Endometrial microvascular endothelial cells (primary cell): ENCODE measurements around the gene TMEM63B. TPM values are rescaled to one million over a fixed set of nuclear protein-coding genes. Genes with fewer than 3 reads are reported as not detected.

Source experiments
- in situ Hi-C: cut with HindIII; loops from 2 replicates; pipeline ENCODE4 v1.10.0; 2017; ENCODE audit warnings: low sequenced_read_pairs, low pct_unique_long_range_greater_than_20kb; ENCODE audit errors: inconsistent ontology term
- total RNA-seq: library from RNA; depleted of rRNA; stranded (reverse); fragments of >200 nt; gene quantifications from one replicate; pipeline ENCODE4 v1.2.3, GENCODE V29; 2015; ENCODE audit errors: inconsistent ontology term

Gene TMEM63B
- total RNA-seq, 1 donor from 2014 or later = 28.7 TPM

DNA sequence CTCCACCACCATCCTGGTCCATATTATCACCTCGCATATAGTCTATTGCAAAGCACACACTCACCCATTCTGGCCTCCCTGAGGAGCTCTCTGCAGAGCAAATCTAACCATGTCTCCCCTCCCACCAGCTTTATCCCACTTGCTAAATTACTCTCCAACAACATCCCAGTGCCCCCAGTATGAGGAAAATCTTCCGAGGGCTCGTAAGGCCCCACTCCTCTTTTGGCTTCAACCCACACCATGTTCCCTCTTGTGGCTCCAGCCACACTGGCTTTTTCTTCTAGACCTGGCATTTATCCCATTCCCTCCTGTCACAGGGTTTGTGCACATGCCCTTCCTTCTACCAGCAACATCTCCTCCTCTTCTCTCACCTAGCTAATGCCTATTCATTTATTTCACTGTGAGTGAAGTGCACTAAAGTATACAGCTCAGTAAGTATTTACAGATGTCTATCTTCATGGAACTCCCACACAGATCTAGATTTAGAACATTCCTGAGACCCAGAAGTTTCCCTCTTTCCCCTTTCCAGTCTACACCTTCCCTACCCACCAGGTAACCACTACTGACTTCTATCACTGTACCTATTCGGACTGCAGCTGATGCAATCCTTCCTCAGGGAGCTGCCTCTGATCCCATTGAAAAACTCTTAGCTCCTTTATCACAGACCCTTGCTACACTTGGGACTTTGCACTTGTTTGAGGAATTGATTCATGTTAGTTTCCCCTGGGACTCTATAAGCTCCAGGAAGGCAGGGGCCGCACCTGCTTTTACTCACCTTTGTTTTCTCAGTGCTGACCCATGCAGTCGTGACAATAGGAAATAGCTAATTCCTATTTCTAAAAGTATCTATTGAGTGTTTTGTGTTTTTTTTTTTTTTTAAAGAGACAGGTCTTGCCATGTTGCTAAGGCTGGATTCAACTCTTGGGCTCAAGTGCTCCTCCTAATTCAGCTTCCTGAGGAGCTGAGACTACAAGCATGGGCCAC is 15.6 kb upstream of the TMEM63B start:
- in situ Hi-C loops = no loop called here

DNA sequence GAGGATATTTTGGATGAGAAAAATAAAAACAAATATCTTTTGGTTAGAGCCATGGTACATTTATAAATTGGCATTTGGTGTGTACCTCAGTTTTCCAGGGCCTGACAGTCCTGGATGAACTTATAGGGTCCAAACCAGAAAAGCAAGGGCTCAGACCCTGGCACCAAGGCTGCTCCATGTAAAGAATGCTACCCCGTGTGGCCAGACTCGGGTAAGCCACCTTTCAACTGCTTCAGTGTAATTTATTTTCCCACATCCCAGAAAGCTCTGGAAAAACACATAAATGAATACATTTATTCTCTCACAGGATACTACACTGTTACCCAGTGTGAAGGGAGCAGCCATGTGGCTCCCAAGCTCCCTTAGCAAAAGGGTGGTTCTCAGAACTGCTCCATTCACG is 13.9 kb upstream of the TMEM63B start:
- in situ Hi-C loops = no loop called here

DNA sequence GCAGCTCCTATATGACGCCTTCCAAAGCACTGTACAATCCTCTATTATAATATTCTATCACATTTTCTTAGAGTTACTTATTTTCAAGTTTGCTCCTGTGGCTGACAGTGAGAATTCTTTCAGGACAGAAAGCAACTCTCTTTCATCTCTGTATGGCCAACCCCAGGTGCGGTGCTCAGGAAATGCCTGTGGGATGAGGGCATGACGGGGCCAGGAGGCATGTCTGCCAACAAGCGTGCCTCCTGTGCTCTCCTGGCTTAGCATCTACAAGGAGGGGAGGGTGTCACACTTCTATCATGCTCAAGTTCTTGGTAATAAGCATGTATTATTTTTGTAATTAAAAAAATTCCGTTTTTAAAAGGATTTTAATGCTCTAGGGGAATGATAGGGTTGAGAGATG is 11.5 kb upstream of the TMEM63B start:
- in situ Hi-C loops = no loop called here

DNA sequence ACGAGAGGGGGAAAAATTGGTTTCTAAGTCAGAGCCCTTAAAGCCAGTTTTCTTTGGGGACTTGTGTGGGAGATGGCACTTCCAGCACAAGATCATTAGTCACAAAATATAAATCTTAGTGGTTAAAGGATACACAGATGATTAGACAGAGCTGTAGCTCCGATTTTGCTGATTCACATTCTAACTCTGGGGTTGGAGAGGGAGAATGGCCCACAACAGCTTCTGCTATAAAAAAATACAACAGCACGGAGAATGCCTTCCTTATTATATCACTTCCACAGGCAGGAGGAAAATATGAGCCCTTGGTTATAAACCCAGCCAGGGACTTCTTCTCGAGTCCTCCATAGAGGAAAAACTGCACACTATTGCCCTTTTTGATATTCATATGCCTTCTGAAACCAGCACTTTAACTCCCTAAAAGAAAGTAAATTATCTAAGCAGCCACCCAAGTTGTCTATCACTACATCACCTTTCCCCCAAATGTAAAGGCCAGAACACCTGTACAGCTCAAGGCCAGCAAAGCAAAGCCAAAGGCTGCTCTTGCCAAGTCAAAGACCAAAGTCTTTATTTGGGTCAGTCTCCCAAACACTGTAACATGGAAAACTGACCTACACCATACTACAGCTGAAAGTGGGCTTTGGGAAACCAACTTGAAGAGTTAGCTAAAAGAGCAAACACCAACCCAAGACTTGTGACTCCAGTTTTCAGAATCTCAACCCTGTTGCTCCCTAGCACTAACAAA is 10.5 kb upstream of the TMEM63B start:
- in situ Hi-C loops = no loop called here

DNA sequence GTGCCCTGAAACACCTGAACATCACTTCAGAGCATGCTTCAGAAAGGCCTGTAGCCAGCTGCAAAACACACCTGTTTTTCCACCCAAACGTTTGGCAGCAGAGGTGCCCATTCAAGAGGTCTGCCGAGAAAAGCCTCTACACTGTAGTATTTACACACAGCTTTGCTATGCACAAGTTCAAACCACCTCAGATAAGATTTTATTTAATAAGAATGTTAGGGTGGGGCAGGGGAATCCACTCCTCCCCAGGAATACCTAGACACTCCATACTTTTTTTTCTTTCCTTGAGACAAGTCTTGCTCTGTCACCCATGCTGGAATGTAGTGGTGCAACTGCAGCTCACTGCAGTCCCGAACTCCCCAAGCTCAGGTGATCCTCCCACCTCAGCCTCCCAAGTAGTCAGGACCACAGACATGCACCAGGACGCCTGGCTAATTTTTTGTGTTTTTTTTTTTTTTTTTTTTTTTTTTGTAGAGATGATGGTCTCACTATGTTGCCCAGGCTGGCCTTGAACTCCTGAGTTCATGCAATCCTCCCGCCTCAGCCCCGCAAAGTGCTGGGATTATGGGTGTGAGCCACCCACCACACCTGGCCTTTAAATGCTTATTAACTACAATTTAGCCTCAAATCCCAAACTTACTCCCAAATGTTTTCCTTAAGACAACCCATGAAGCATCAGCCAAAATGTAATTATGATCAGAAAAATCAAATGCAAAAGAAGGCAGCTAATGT is 9.8 kb upstream of the TMEM63B start:
- in situ Hi-C loops = no loop called here

DNA sequence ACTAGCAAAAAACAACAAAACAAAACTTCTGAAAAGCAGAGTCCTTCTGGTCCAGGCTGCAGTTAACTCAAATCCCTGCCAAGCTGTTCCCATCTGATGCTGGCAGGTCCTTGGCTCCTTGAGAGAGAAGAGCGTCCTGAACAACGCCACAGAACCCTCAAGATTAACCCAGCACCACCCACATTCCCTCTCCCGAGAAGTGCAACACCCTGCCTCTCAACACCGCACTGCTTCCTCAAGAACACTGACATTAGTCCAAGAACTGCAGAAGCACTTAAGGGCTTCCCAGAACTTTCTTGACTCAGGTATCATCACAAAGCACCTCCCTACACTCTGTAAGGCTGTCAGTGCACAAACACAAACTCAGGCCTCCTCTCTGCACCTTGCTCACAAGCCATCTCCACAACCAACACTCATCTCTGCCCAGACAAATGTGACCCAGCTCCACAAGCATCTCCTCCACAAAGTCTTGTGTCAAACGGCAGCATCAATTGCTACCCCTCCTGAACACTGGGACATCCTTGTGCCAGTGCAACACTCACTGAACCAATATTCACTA is 7.6 kb upstream of the TMEM63B start:
- in situ Hi-C loops = no loop called here

DNA sequence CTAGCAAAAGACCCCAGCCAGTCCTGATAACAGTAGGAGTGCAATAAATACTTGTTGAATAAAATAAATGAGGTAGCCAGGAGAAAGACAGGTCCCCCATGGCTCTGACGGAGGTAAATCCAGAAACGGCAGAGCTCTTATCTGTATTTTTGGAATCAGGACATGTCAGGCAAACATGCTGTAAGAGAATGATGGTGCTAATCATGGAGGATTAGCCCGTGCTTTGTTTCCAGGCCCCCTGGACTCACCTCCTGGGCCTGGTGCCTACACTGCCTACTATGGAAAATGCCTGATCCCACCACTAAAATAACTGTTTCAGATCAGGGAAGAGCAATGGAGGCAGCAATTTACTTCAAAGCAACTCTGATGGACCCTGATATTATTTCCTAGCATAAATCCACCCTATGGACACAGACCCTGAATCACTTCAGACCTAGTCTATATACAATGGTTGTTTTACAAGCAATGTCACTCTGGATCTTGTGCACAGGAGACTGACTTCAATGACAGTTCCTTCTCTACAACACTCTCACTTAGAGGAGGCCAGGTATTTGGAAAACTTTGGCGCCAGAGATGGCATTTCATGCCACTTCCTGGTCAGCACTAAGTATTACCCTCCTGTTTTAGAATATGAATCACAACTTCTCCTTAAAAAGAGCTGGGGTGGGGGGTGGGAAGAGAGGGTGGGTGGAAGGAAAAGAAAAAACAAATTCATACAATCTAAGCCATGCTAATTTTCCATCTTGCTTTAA is 6.5 kb upstream of the TMEM63B start:
- in situ Hi-C loops = no loop called here

DNA sequence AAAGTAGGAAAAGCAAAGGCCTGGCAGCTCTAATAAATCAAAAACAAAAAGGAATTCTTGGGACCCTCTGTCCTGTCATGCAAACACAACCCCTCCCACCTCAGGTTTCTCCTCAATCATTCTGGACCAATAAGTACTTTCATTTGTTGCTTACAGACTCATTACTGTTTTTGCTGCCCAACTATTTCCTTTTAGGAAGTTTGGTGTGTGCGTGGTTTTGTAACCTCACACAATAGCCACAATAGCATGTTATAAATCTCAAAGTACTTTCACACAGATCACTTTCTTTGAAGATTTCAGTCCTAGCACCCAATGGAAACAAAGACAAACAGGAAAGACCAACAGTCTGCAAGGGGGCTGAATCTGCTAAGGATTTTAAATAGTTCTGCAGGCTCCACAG is 4.6 kb upstream of the TMEM63B start:
- in situ Hi-C loops = no loop called here

DNA sequence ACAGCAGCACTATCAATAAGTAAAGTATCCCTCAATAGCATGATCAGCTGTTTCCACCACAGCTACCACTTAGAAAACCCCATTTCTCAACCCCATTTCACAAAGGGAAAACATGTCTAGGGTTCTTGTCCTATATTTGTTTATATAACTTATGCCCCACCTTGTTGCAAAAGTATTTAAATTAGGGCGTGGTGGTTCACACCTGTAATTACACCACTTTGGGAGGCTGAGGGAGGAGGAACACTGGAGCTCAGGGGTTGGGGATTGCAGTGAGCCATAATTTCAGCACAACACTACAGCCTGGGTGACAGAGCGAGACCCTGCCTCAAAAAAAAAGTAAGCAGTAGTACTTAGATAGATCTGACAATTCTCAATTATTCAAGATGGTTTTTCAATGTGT is 3.8 kb upstream of the TMEM63B start:
- in situ Hi-C loops = no loop called here

DNA sequence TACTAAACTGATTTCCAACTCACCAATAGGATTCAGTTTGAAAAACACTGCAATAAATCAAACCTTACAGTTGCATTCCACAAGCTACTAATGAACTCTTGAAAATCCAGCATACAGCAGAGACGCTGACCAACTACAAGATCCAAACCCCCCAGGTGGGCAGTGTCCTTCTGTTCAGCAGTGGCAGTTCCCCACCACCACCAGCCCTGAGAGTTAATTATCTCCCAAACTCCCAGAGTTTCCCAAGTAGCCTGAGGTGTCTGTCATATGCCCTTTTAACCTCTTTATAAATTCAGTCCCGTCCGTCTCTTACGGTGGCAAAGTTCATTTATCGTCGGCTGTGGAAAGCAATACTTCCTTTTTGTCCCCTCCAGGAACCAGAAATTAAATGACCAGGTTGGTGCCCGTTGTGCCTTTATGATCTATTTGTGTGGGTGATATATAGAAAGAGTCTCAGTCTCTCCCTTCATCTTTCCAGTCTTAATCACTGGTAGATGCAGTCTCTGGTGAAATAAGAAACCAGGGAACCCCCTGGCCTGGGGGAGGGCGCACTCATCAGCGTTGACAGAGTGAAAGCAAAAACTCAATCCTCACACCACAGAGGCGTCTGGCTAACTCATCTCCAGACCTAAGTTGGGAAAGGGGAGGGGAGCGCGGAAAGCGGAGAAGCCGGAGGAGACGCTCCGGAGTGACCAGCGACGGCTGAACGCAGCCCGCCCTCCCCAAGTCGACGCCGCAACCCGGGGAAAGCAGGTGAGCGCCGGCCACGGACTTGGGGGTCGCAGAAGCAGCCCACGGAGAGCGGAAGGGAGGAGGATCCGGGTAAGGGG is 819 bp upstream of the TMEM63B start:
- in situ Hi-C loops = no loop called here

DNA sequence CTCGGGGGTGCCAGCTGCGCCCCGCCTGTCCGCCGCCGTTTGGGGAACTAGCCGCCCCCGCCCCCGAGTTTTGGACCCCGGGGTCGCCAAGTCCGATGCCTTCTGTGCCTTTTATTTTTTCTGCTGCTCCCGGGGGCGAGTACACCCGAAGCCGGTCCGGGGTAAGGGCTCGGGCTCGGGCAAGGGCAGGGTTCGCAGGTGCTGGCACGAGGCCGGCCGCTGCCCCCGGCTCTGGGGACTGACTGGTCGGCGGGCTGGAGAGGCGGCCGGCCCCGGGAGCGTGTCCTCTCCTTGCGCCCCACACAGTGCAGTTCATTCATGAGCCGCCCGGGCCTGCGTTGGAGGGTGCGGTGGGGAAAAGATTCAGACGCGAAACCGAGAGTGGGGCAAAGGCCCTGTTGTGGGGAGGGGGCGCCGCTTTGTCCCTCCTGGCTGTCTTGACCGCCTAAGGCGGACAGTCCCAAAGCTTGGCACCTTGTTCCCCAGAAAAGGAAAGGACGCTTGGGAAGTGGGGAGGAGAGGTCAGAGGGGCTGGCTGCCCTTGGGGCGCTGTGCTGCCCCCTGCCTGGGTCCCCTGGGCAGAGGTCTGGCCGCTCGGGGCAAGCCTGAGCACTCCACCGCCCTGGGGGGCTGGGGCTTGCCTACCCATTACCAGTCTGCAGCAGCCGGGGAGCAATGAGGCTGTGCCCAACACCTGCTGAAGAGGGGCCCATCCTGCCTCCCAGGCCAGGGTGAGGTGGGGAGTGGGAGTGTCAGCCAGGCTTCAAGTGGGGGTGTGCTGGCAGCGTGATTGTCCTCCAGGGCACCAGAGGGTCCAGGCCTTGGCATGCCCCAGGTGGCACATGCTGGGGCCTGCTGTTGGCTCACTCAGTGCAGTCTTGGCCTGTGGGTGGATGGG is 915 bp downstream of the TMEM63B start:
- in situ Hi-C loops = no loop called here

DNA sequence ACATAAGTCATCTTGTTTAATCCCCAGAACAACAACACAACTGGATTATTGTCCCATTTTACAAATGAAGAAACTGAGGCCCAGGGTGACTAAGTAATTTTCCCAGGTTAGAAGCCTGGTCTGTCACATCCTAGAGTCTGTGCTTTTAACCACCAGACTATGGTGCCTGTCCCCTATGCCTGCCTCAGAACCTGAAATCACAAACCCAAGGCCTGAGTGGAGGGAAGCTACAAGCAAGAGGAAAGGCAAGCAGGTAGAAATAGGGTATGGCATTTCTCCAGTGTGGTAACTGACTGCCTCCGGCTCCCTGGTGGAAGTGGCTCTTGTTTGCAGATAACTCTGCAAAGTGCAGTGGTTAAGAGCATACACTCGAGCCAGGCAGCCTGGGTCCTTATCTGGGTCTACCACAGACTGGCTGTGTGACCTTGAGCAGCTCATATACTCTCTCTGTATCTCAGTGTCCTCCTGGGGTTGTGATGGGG is 2.5 kb downstream of the TMEM63B start:
- in situ Hi-C loops = no loop called here

DNA sequence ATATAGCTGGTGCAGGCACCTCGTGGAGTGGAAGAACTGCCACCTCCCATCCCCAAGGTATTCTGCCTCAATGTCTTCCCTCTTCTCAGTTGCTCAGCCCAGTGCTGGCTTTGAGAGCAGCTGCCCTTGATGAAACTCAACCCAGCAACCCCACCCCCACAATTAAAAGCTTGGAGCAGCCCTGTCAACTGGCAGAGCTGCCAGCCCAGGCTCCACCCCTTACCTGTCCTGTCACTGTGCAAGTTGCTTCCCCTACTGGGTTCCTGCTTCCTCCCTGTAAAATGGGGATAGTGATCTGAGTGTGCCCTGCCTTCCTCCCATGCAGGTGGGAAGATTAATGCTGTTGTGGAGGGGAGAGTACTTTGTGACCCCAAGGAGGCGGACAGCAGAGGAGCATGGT is 4.5 kb downstream of the TMEM63B start:
- in situ Hi-C loops = no loop called here

DNA sequence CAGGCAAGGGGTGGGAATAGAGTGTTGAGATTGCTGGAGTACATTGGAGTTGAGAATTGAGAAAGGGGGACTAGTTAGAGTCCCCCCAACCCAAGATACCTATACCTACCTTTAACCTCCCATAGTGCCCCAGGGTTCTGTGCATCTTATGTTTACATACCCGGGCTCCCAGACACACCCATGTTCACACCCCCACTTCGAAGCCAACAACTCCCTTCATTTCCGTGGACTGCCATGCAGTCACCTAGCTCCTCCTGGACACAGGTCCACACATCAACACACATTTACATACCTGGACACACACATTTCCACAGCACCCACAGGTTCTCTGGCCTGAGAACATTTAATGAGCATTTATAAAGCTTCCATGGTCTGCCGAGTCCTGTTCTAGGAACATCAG is 5.1 kb downstream of the TMEM63B start:
- in situ Hi-C loops = no loop called here

DNA sequence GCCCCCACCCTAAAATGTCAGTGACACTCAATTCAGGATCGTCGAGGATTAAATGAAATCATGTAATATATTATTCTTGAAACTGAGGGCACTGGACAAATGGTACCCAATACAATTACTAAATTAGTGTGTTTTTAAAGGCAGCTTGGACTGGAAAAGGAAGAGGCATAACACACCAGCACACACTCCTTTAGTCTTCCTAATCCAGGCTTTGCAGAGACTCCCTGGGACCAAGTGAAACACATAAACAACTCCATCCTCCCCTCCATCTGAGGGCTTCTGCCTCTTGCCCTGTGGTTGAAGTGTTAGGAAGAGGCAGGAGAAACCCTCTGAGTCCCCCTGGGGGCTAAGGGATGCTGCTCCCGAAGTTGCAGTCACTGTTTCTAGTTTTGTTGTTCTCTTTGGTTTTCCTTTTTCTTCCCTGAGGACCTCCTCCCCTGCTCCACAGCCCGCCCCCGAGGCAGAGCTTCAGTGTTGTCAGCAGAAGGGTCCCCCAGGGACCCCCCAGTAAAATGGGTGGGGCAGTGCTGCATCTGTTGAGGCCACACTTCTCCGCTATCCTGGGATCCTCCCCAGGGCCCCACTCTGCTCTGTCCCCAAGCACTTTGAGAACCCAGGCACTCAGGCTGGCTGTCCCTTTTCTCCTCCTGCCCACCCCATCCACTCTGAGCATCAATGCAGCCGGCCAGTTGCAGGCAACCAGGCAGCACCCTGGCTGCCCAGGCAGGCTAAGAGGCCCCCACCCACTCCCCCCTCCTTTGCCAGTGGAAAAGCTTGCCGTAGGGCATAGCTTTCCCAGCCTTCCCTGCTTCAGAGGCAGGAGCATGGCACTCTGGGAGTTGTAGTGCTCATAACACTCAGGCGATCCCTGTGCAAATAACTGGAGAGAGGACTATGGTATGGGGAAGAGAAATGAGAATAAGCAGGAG is 5.9 kb downstream of the TMEM63B start:
- in situ Hi-C loops = no loop called here
